ENCODE results near the gene GAS2L1. TPM values are rescaled to one million over a fixed set of nuclear protein-coding genes. Genes with fewer than 3 reads are reported as not detected.

The GAS2L1 gene
- total RNA-seq, 1 experiment from 2014 or later: 8.0 TPM

DNA sequence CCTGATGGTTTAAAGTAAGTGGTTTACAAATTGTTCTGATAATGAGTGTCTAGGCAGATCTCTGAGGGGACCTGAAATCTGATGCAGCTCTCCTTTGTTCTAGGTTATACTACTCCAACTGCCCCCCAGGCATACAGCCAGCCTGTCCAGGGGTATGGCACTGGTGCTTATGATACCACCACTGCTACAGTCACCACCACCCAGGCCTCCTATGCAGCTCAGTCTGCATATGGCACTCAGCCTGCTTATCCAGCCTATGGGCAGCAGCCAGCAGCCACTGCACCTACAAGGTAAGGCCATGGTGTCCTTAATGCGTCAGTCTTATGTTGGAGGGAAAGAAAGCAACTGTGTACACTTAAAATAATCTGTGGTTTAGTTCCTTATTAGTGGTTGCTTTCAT, 28.5 kb upstream of the GAS2L1 start:
- H3K27me3 ChIP-seq (ENCODE audit: insufficient read depth, low read length): no peaks in the 10 kb centered on the region
- H3K4me3 Mint-ChIP-seq: no peak overlapping the region
- no peak overlapping the region for H3K4me2 ChIP-seq (ENCODE audit: insufficient read depth, insufficient read length, low read length)
- H3K18ac ChIP-seq (ENCODE audit: insufficient read length, low read depth, low read length): no peak overlapping the region
- H2BK120ac ChIP-seq (ENCODE audit: low read depth, low read length, poor library complexity, severe bottlenecking): no peak overlapping the region
- no peaks in the 10 kb centered on the region for H3K9me3 Mint-ChIP-seq
- no peak overlapping the region for H2AFZ ChIP-seq (ENCODE audit: low read length)
- H3K56ac ChIP-seq (ENCODE audit: insufficient read length, low read depth, low read length): no peak overlapping the region
- peaks cover 6 to 8% of the 10 kb centered on the region in 2 experiments for H3K4me1 Mint-ChIP-seq
- no CpG with 5 or more reads among the region's 1 CpG for WGBS (ENCODE audit: extremely low coverage, insufficient read length, low lambda C conversion rate)
- H3K79me1 ChIP-seq (ENCODE audit: insufficient read depth, low read depth, low read length, poor library complexity, severe bottlenecking): peaks cover 5% of the 10 kb centered on the region
- no peaks in the 10 kb centered on the region for H3K23me2 ChIP-seq (ENCODE audit: insufficient read length, low read depth, low read length, poor library complexity, severe bottlenecking)
- no peak overlapping the region for H3K23ac ChIP-seq (ENCODE audit: insufficient read length, low read depth, low read length)
- no peak for DNase-seq
- TF ChIP-seq, protein P1, sequence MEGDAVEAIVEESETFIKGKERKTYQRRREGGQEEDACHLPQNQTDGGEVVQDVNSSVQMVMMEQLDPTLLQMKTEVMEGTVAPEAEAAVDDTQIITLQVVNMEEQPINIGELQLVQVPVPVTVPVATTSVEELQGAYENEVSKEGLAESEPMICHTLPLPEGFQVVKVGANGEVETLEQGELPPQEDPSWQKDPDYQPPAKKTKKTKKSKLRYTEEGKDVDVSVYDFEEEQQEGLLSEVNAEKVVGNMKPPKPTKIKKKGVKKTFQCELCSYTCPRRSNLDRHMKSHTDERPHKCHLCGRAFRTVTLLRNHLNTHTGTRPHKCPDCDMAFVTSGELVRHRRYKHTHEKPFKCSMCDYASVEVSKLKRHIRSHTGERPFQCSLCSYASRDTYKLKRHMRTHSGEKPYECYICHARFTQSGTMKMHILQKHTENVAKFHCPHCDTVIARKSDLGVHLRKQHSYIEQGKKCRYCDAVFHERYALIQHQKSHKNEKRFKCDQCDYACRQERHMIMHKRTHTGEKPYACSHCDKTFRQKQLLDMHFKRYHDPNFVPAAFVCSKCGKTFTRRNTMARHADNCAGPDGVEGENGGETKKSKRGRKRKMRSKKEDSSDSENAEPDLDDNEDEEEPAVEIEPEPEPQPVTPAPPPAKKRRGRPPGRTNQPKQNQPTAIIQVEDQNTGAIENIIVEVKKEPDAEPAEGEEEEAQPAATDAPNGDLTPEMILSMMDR (conservative IDR thresholded peaks at IDR 0.05): no peak
- no peak overlapping the region for H3K9ac ChIP-seq (ENCODE audit: extremely low read depth, insufficient read length, low read length)
- H2BK5ac ChIP-seq (ENCODE audit: insufficient read length, low read length): no peak overlapping the region
- peaks cover 19% of the 10 kb centered on the region; the same call in 1 of the 2 replicates for H3K79me2 ChIP-seq (ENCODE audit: insufficient read depth, low read length)
- no peaks in the 10 kb centered on the region for H3K4me1 ChIP-seq (ENCODE audit: insufficient read depth, low read length)
- no peak overlapping the region for H3T11ph ChIP-seq (ENCODE audit: low read length)
- H4K91ac ChIP-seq (ENCODE audit: insufficient read length, low read depth, low read length): no peak overlapping the region
- H2AK5ac ChIP-seq (ENCODE audit: insufficient read length, low read length): no peak overlapping the region
- H3K27ac ChIP-seq (ENCODE audit: insufficient read length, low read depth, low read length): no peak overlapping the region
- no peak overlapping the region for H2BK12ac ChIP-seq (ENCODE audit: insufficient read length, low read depth, low read length)
- no peak overlapping the region for H3K14ac ChIP-seq (ENCODE audit: insufficient read depth, low read length)
- no peak overlapping the region for H2BK15ac ChIP-seq (ENCODE audit: low read depth, low read length)
- H4K8ac ChIP-seq (replicated peaks; ENCODE audit: insufficient read length, low read depth, low read length): no peak overlapping the region
- peak overlapping the region in 2 of 3 experiments; percentile 38 to 59; a peak in 2 of 7 replicates for H3K27ac Mint-ChIP-seq
- H2BK20ac ChIP-seq (ENCODE audit: low read depth, low read length, poor library complexity, severe bottlenecking): no peak overlapping the region
- no peaks in the 10 kb centered on the region for H3K27me3 Mint-ChIP-seq (ENCODE audit: low read depth)
- H3K36me3 Mint-ChIP-seq (ENCODE audit: insufficient read depth in 1 of 3, low read depth in 3 of 3): peaks cover 77 to 100% (median 97%) of the 10 kb centered on the region in 3 experiments
- H4K5ac ChIP-seq (ENCODE audit: insufficient read length, low read depth, low read length): no peak overlapping the region
- H3K9me3 ChIP-seq (ENCODE audit: control insufficient read depth, low read depth, low read length): no peaks in the 10 kb centered on the region
- no peaks in the 10 kb centered on the region for H4K20me1 ChIP-seq (ENCODE audit: control insufficient read depth, insufficient read depth, insufficient read length)
- H3K4ac ChIP-seq (ENCODE audit: low read depth, low read length): no peak overlapping the region
